Stimulated activated CD8-positive, alpha-beta memory T cell treated with anti-CD3 and anti-CD28 coated beads, Interleukin-15, amount 100 ng/mL, for 4 hours (primary cell): ENCODE data around the gene LILRA1.
"Not testable (repeated sequence)": the region's sequence is repeated elsewhere in the genome, so short reads cannot be mapped to it uniquely, and the experiment has no call there.

Source experiments
- DNase-seq, 2 donors: peaks; one replicate each; pipeline ENCODE4 v3.0.0-alpha.2; 2020; ENCODE audit warnings: low read depth in 2 of 2

The LILRA1 gene

GRCh38 chr19:54577334-54577733, 16.1 kb upstream of the LILRA1 start:
- no peak for DNase-seq

GRCh38 chr19:54578268-54578667, 15.2 kb upstream of the LILRA1 start:
- not testable (repeated sequence) for DNase-seq

DNA sequence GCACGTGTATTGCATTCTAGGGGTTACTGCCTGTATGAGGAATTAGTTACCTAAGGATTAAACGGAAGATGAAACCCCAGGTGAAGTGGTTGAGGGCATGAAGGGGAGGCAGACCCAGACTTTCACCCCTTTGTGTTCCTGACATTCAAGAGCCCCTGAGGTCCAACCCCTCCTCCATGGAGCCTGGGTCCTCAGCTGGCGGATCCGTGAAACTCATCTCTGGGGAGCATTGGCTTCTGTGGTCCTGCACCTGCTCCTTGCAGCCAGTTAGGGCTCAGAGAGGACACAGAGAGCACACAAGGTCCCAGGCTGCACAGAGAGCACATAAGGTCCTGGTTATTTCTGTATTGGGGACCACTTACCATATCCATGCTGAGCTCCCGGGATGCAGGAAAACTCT, 7.0 kb upstream of the LILRA1 start:
- DNase-seq, result no peak

GRCh38 chr19:54587026-54587425, 6.4 kb upstream of the LILRA1 start:
- no peak for DNase-seq

DNA sequence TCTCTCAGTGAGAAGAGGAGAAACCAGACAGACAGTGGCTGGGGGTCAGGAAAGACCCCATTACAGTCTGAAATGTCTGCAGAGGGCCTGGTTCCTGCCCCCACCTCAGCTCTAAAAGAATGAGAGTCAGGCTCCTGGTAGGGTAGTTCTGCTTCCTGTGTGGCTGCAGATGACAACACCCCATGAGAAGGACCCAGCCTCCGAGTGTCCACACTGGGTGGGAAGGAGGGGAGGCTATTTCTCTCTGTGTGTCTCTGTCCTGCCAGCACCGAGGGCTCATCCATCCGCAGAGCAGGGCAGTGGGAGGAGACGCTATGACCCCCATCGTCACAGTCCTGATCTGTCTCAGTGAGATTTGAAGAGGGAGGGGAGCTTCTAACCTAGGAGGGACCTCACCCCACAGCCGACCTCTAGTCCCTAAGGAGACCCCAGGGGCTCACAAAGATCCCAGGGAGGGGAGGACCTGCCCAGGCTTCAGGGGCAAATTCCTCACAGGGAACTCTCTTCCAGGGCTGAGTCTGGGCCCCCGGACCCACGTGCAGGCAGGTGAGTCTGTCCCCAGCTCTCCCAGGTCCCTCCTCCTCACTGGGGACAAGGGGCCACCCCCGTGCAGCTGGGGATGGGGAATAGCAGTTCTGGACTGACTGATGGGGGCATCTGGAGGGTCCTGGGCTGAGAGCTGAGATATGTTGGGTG, 647 bp downstream of the LILRA1 start:
- not testable (repeated sequence) for DNase-seq

GRCh38 chr19:54594737-54595136, 1.3 kb downstream of the LILRA1 start:
- DNase-seq, result no peak

DNA sequence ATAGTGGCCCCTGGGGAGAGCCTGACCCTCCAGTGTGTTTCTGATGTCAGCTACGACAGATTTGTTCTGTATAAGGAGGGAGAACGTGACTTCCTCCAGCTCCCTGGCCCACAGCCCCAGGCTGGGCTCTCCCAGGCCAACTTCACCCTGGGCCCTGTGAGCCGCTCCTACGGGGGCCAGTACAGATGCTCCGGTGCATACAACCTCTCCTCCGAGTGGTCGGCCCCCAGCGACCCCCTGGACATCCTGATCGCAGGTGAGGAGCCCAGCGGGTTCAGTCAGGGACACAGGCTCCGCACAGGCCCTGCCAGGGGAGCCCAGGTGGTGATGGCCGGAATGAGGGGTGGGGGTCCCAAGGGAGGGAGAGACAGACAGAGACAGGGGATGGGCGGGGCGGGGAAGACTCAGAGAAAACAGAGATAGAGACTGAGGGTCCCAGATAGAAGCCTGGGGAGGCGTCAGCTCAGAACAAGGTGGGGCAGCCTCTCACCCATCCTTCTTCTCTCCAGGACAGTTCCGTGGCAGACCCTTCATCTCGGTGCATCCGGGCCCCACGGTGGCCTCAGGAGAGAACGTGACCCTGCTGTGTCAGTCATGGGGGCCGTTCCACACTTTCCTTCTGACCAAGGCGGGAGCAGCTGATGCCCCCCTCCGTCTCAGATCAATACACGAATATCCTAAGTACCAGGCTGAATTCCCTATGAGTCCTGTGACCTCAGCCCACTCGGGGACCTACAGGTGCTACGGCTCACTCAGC, 2.4 kb downstream of the LILRA1 start:
- DNase-seq, result not testable (repeated sequence)

DNA sequence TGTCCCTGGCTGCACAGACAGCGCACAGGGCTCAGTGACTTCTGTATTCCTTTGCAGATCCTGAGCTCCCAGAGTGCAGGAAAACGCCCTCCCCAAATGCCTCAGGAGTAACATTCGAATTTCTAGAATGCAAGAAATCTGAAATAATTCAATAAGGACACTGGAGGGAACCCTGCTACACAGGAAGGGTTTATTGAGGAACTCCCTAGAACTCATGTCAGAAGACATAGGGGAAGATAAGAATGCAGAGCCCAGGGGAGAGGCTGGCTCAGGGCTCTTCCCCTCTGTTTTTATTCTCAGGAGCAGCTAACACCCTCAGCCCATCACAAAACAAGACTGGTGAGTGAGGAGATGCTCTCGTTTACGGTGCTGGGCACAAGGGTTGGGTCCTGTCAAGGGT, 6.8 kb downstream of the LILRA1 start:
- no peak for DNase-seq

GRCh38 chr19:54606230-54606629, 12.8 kb downstream of the LILRA1 start:
- no peak for DNase-seq

GRCh38 chr19:54606891-54607784, 13.7 kb downstream of the LILRA1 start:
- DNase-seq, result no peak

GRCh38 chr19:54607785-54608150, 14.3 kb downstream of the LILRA1 start:
- no peak for DNase-seq

GRCh38 chr19:54608205-54608604, 14.8 kb downstream of the LILRA1 start:
- DNase-seq, result no peak

GRCh38 chr19:54608792-54609191, 15.4 kb downstream of the LILRA1 start:
- DNase-seq, result no peak

GRCh38 chr19:54609356-54609791, 15.9 kb downstream of the LILRA1 start:
- DNase-seq, result no peak

DNA sequence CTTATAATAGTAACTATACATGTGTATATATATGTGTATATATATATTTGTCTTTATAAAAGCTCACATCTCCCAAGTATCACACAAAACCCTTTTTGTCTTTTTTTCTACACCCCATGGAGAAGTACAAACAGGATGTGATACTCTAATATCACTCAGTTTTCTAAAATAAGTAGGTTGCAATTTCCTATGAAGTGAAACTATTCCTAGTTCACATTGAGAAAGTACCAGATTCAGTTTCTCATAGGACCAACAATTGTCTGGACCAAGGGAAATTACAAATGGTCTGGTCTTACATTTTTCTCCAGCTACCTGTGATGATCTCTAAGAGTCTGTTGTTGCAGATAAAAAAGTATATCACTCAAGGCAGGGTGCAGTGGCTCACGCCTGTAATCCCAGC, 19.0 kb downstream of the LILRA1 start:
- DNase-seq, result no peak

DNA sequence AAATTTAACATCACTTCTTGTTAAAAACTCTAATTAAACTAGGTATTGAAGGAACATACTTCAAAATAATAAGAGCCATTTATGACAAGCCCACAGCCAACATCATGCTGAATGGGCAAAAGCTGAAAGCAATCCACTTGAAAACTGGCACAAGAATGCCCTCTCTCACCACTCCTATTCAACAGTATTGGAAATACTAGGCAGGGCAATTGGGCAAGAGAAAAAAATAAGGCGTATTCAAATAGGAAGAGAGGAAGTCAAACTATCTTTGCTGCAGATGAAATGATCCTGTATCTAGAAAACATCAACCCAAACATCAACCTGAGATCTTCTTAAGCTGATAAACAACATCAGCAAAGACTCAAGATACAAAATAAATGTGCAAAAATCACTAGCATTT, 21.3 kb downstream of the LILRA1 start:
- no peak for DNase-seq

- DNase-seq, result no peak
Measured at GRCh38 chr19:54616057-54616456, 22.6 kb downstream of the LILRA1 start.

DNA sequence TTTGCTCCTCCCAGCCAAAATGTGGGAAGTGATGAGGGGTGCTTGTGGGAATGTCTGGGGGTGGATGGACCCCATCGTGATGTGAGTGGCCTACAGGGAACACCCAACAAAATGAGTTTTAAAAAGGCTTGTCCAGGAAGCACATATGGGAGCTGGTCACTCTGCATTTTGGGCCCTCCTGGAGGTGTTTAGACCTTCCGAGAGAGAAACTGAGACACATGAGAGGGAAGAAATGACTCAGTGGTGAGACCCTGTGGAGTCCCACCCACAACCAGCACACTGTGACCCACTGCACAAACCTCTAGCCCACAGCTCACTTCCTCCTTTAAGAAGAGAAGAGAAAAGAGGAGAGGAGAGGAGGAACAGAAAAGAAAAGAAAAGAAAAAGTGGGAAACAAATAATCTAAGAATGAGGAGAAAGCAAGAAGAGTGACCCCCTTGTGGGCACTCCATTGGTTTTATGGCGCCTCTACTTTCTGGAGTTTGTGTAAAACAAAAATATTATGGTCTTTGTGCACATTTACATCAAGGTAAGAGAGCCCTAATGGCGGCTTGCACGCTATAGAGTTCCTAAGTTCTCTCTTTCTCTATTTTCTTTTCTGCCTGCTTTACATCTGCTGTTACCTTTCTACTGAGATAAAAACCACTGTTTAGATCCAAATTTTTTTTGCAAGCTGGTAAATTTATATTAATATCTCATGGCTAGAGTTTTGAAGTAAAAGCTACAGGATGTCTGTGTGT, 23.6 kb downstream of the LILRA1 start:
- no peak for DNase-seq

GRCh38 chr19:54620464-54620863, 27.0 kb downstream of the LILRA1 start:
- no peak for DNase-seq

GRCh38 chr19:54622431-54622830, 29.0 kb downstream of the LILRA1 start:
- DNase-seq, result no peak

DNA sequence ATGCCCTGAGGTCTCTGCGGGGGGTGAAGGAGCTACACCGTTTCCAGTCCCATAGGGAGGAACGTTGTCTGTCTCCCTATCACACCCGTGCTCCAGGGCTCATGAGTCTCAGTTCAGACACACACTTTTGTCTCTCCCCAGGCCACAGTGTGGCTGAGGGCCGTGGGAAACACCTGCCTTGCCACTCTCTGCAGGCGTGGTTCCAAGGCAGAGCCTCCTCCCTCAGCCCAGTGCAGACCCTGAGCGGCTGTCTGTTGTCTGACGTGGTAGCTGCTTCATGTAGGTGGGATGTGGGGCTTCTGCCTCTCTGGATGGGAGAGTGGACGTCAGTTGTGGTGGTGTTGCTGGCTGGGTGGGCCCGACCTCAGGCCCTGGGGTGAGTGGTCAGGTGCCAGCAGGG, 30.8 kb downstream of the LILRA1 start:
- not testable (repeated sequence) for DNase-seq
